HL-60 (cell line): ENCODE measurements around the gene SIRT4.

ENCODE experiments used
- DNase-seq, 2 experiments: peaks; one replicate each; pipeline ENCODE4 v3.0.0-alpha.2; 2010 to 2020; ENCODE audit warnings: low read depth in 1 of 2, low spot score in 1 of 2
- H3K27ac ChIP-seq: fragments of 250-450 bp; sonication (Bioruptor Pico); replicated peaks from 2 replicates; pipeline ENCODE4 v1.5.1; 2020; ENCODE audit warnings: mild to moderate bottlenecking, moderate library complexity
- H3K27me3 ChIP-seq: fragments of 250-450 bp; sonication (Bioruptor Pico); 2 replicates; pipeline ENCODE4 v1.5.1; 2021; ENCODE audit warnings: mild to moderate bottlenecking, moderate library complexity; ENCODE audit not compliant: insufficient read depth, poor library complexity, severe bottlenecking
- H3K4me3 ChIP-seq: replicated peaks from 2 replicates; pipeline ENCODE4 v1.5.1; 2011; ENCODE audit warnings: mild to moderate bottlenecking, control low read depth, low read length; ENCODE audit not compliant: insufficient read depth
- CTCF ChIP-seq: IDR thresholded peaks from one replicate; pipeline ENCODE4 v1.5.1; 2011; ENCODE audit warnings: low read length, control low read depth, inconsistent platforms; ENCODE audit not compliant: insufficient read depth
- GABPA ChIP-seq: IDR thresholded peaks from 2 replicates; pipeline ENCODE4 v1.6.1; 2012; ENCODE audit warnings: low read depth
- POLR2AphosphoS5 ChIP-seq: IDR thresholded peaks from 2 replicates; pipeline ENCODE4 v1.6.1; 2012; ENCODE audit warnings: low read depth
- REST ChIP-seq: IDR thresholded peaks from 2 replicates; pipeline ENCODE4 v1.6.1; 2012; ENCODE audit warnings: low read depth; ENCODE audit not compliant: insufficient replicate concordance
- SPI1 ChIP-seq: IDR thresholded peaks from 2 replicates; pipeline ENCODE4 v1.6.1; 2012; ENCODE audit warnings: low read depth, mild to moderate bottlenecking, borderline replicate concordance

Gene SIRT4

GRCh38 chr12:120317224-120318105 is 15.3 kb downstream of the SIRT4 start:
- no peak for TF ChIP-seq SPI1
- no peak for TF ChIP-seq GABPA
- TF ChIP-seq POLR2AphosphoS5, result peak; percentile 91
- peak; percentile 79 for TF ChIP-seq REST
- TF ChIP-seq CTCF, result peak; percentile 9
- Histone ChIP-seq H3K27me3 (no peaks in the 10 kb centered on the region), H3K27ac (peak overlapping the region; percentile 73), H3K4me3 (peak overlapping the region; percentile 75)
- DNase-seq, result peak; percentile 99 to 100

- no peak for TF ChIP-seq SPI1
- TF ChIP-seq POLR2AphosphoS5, result no peak
- TF ChIP-seq CTCF, result no peak
- no peak for TF ChIP-seq GABPA
- H3K4me3 ChIP-seq, result no peak overlapping the region
- no peak for DNase-seq
- no peaks in the 10 kb centered on the region for H3K27me3 ChIP-seq
- H3K27ac ChIP-seq, result no peak overlapping the region
These were observed 19.5 kb downstream of the SIRT4 start for GRCh38 chr12:120321382-120322202.

GRCh38 chr12:120323772-120324171 is 21.7 kb downstream of the SIRT4 start:
- Histone ChIP-seq H3K27me3 (no peaks in the 10 kb centered on the region), H3K27ac (no peak overlapping the region), H3K4me3 (no peak overlapping the region)
- TF ChIP-seq REST, result no peak
- TF ChIP-seq GABPA, result no peak
- no peak for TF ChIP-seq POLR2AphosphoS5
- no peak for TF ChIP-seq SPI1
- no peak for DNase-seq

- no peaks in the 10 kb centered on the region for H3K27me3 ChIP-seq
- no peak for TF ChIP-seq REST
- no peak for TF ChIP-seq CTCF
- no peak for TF ChIP-seq GABPA
- TF ChIP-seq POLR2AphosphoS5, result no peak
- TF ChIP-seq SPI1, result no peak
- H3K4me3 ChIP-seq, result no peak overlapping the region
- no peak overlapping the region for H3K27ac ChIP-seq
- DNase-seq, result no peak
These were observed 22.8 kb downstream of the SIRT4 start for GRCh38 chr12:120324841-120325417.
